ENCODE results near the gene FZD1. TPM values are rescaled to one million over a fixed set of nuclear protein-coding genes. Genes with fewer than 3 reads are reported as not detected.

FZD1 gene
- total and polyA plus RNA-seq, 10 of the 15 experiments (the other 5 are each of a cell fraction or from before 2014, with no cell fraction given), result 0.07 to 0.56 (median 0.18) TPM

DNA sequence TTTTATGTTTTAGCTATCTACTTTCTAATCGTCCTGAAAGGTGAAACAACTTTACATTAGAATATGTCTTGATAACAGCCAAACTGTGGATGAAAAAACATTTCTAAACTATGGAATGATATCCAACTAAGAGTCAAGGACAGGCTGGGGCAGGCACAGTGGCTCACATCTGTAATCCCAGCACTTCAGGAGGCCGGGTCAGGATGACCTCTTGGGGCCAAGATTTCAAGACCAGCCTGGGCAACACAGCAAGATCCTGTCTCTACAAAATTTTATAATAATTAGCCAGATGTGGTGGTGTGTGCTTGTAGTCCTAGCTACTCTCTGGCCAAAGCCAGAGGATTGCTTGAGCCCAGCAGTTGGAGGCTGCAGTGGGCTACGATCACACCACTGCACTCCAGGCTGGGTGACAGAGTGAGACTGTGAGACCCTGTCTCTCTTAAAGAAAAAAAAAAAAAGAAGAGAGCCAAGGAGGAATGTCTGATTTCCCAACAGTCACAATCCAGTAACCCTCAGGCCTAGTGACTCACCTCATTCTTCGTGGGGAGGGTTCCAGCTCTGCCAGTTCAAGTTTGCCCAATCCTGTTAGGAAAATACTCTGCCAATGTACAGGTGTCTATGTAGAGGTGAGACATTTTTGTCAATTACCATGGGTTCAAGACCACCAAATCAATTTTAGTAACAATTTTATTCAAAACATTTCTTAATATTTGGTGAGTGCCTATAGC lies 14.6 kb upstream of the FZD1 start:
- TF ChIP-seq, protein P1, sequence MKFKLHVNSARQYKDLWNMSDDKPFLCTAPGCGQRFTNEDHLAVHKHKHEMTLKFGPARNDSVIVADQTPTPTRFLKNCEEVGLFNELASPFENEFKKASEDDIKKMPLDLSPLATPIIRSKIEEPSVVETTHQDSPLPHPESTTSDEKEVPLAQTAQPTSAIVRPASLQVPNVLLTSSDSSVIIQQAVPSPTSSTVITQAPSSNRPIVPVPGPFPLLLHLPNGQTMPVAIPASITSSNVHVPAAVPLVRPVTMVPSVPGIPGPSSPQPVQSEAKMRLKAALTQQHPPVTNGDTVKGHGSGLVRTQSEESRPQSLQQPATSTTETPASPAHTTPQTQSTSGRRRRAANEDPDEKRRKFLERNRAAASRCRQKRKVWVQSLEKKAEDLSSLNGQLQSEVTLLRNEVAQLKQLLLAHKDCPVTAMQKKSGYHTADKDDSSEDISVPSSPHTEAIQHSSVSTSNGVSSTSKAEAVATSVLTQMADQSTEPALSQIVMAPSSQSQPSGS (IDR thresholded peaks at IDR 0.05; ENCODE audit: low read length), result no peak
- TF ChIP-seq RFX5 (IDR thresholded peaks at IDR 0.05; ENCODE audit: low read depth, low read length) (no peak), MEF2B (IDR thresholded peaks at IDR 0.05; ENCODE audit: partially characterized antibody, poor library complexity, severe bottlenecking) (no peak), YBX1 (IDR thresholded peaks at IDR 0.05) (no peak), MEF2A (IDR thresholded peaks at IDR 0.05; ENCODE audit: insufficient read depth, low read depth, low read length) (no peak), RB1 (IDR thresholded peaks at IDR 0.05; ENCODE audit: borderline replicate concordance) (no peak)
- TF ChIP-seq, protein P2, sequence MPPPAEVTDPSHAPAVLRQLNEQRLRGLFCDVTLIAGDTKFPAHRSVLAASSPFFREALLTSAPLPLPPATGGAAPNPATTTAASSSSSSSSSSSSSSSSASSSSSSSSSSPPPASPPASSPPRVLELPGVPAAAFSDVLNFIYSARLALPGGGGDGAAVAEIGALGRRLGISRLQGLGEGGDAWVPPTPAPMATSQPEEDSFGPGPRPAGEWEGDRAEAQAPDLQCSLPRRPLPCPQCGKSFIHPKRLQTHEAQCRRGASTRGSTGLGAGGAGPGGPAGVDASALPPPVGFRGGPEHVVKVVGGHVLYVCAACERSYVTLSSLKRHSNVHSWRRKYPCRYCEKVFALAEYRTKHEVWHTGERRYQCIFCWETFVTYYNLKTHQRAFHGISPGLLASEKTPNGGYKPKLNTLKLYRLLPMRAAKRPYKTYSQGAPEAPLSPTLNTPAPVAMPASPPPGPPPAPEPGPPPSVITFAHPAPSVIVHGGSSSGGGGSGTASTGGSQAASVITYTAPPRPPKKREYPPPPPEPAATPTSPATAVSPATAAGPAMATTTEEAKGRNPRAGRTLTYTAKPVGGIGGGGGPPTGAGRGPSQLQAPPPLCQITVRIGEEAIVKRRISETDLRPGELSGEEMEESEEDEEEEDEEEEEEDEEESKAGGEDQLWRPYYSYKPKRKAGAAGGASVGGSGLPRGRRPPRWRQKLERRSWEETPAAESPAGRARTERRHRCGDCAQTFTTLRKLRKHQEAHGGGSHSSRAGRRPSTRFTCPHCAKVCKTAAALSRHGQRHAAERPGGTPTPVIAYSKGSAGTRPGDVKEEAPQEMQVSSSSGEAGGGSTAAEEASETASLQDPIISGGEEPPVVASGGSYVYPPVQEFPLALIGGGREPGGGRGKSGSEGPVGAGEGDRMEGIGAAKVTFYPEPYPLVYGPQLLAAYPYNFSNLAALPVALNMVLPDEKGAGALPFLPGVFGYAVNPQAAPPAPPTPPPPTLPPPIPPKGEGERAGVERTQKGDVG (CRISPR knock-in tag; IDR thresholded peaks at IDR 0.05), result no peak
- Histone ChIP-seq H3K9me3 (replicated peaks; ENCODE audit: control insufficient read depth, insufficient read depth, low read length) (no peaks in the 10 kb centered on the region), H3K79me2 (ENCODE audit: control insufficient read depth, insufficient read depth, low read length) (no peaks in the 10 kb centered on the region), H4K20me1 (ENCODE audit: control insufficient read depth, insufficient read depth) (no peaks in the 10 kb centered on the region), H3K4me1 (ENCODE audit: control insufficient read depth, insufficient read depth, low read length) (no peaks in the 10 kb centered on the region), H2AFZ (ENCODE audit: control insufficient read depth, low read depth, low read length) (no peak overlapping the region), H3K4me3 (no peak overlapping the region), H3K9ac (ENCODE audit: control insufficient read depth, insufficient read depth, low read length) (no peak overlapping the region), H3K4me2 (ENCODE audit: control insufficient read depth, insufficient read depth) (no peak overlapping the region), H3K27ac (ENCODE audit: control insufficient read depth, insufficient read depth) (no peak overlapping the region), H3K36me3 (ENCODE audit: control insufficient read depth in 2 of 2, insufficient read depth in 2 of 2, low read length in 1 of 2) (no peaks in the 10 kb centered on the region), H3K27me3 (replicated peaks in 1 of 2; ENCODE audit: control insufficient read depth in 2 of 2, insufficient read depth in 2 of 2, low read length in 1 of 2) (no peaks in the 10 kb centered on the region)
- DNase-seq (ENCODE audit: low read depth, low spot score) (no peak), FAIRE-seq (no peak), ATAC-seq (no peak)
- RAD21 ChIA-PET (ENCODE audit: unreplicated experiment), result no interaction called here
- in situ Hi-C loops (cut with MboI) (loop anchor here (25.0 kb wide), 1 partner anchor 562 kb away; no protein-coding TSS in a partner anchor), intact Hi-C loops (cut with micrococcal nuclease; ENCODE audit: unreplicated experiment) (no loop called here)
- SMC1A ChIA-PET (ENCODE audit: uncharacterized antibody, unreplicated experiment), result interaction anchor here (1.6 to 2.9 kb wide), 2 partner anchors 10 to 13 kb away, joined by 5 to 9 read pairs; no protein-coding TSS in a partner anchor
- CTCF ChIA-PET, result no interaction called here
- POLR2A ChIA-PET, result no interaction called here
- BruUV-seq (replicated peaks), result no TSS peak
- 18% methylated on average over 4 of the region's 4 CpGs for WGBS (ENCODE audit: insufficient coverage, insufficient replicate concordance, low lambda C conversion rate, missing lambda C conversion rate)
